Measurements from ENCODE around the gene DBH.

- TF ChIP-seq CTCF (IDR thresholded peaks at IDR 0.05) (no peak), EZH2 (IDR thresholded peaks at IDR 0.05; ENCODE audit: borderline replicate concordance, insufficient read depth, low read depth, low read length, poor library complexity, severe bottlenecking) (no peak)
Measured at GRCh38 chr9:133602277-133602676, 33.9 kb upstream of the DBH start.
